ENCODE data around the gene MSI2. TPM values are rescaled to one million over a fixed set of nuclear protein-coding genes. Genes with fewer than 3 reads are reported as not detected.

The MSI2 gene
- total RNA-seq, 1 experiment from 2014 or later: 13.8 TPM

DNA sequence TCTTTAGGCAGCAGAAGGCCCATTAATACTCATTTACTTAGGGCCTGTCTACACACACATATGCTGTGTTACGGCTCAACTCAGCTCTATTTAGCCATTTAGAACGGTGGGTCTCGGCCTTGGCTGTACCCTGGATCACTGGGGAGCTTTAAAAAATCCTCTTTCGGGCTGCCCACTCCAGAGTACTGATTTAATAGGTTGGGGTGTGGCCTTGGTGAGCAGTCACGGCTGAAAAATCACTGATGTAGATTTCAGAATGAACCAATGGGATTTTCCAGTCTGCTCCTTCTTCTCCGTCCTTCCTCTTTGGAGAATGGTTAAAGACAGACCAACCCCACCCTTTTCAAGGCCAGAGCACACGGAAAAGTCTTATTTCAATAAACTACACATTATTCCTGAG lies 265.3 kb downstream of the MSI2 start:
- no peak for DNase-seq (ENCODE audit: low read depth)

GRCh38 chr17:57522042-57523005 lies 266.0 kb downstream of the MSI2 start:
- DNase-seq (ENCODE audit: low read depth): no peak

GRCh38 chr17:57523926-57524632 lies 267.8 kb downstream of the MSI2 start:
- DNase-seq (ENCODE audit: low read depth): no peak

DNA sequence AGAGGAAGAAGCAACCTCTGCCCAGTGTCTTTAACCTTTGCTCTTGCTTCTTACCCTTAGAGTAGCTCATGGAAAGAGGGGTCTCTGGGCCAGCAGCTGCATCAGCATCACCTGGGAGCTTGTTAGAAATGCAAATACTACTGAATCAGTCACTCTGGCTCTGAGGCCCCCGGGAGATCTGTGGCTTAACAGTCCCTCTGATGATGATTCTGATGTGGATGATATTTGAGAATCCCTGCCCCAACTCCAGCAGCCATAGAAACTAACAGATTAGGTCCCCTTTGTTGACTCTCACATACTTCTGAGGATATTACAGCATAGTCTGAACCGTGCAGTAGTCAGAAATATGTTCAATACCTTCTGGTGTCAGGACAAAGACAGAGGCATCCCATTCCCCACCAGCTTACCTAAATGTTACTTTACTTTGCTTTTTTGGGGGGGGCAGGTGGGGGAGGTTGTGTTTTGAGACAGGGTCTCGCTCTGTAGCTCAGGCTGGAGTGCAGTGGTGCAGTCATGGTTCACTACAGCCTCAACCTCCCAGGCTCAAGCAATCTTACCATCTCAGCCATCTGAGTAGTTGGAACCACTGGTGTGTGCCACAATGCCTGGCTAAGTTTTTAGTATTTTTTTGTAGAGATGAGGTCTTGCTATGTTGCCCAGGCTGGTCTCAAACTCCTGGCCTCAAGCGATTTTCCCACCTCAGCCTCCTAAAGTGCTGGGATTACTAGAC lies 268.7 kb downstream of the MSI2 start:
- no peak for DNase-seq (ENCODE audit: low read depth)

DNA sequence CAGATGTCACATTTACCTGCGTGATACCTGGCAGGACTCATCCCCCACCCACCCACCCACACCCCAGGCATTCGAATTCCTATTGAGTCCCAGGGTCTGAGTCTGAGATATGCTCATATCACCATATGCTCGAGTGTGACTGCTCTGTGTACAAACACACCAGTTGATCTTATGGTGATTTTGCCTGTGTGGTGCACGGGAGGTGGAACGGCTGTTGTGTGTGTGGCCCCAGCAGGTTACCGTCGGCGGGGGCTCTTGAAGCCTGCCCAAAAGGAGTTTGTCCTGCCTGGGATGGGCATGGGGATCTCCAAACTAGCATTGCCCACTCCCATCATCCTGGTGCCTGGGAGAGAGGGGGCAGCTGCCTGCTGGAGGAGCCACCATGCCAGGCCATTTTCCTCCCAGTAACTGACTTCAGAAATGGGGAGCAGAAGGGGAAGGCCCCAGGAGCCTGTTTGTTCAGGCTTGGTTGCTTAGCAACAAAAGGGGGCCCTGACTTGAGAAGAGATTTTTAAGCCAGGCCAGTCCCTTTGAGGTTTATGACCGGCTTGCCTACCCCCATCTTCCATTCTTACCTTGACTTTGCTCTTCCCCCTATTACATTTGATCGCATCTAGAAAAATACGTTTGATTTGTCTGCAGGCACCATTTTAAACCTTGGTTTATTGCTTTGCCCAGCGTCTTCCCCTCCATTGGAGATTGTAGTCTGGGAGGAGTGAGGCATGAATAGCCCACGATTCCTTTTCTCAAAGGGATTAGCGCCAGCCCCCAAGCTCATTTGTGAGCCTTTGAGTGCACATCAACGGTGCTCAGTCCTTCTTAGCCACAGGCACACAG lies 271.1 kb downstream of the MSI2 start:
- no peak for DNase-seq (ENCODE audit: low read depth)

- no peak for DNase-seq (ENCODE audit: low read depth)
Measured at GRCh38 chr17:57528058-57528451, 271.7 kb downstream of the MSI2 start.

DNA sequence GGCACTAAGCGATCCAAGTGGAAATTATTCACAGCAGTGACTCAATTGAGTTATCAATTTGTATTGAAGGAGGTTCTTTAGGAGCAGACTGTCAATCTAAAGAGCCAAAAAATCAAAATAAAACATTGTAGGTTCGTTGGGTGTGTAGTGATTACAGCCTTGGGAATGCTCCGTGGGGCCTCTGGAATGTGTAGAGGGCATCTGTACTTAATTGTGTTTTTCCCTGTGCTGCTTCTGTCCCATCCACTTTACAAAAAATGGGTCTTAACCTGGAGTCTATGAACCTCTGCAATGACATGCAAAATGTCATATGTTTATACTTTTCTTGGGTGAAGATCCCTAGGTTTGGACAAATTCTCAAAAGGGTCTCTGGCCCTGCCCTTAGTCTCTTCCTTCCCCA lies 273.7 kb downstream of the MSI2 start:
- no peak for DNase-seq (ENCODE audit: low read depth)

DNA sequence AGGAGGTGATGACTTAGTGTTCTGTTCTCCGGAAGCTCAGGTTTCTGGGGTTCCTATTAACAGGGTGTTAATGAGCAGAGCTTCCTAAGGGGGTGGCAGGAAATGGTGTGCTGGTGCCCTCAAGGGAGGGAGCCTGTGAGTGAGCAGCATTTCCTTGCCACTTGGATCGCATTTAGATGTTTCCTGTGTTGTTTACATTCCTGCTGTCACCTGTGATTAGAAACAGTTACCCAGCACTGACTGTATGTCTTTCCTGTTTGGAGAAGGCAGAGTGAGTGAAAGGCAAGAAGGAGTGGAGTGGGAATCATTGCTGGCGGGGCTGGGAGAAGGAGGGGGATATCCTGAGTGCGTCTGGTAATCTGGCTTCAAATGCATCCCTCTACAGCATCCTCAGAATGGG lies 274.2 kb downstream of the MSI2 start:
- no peak for DNase-seq (ENCODE audit: low read depth)

DNA sequence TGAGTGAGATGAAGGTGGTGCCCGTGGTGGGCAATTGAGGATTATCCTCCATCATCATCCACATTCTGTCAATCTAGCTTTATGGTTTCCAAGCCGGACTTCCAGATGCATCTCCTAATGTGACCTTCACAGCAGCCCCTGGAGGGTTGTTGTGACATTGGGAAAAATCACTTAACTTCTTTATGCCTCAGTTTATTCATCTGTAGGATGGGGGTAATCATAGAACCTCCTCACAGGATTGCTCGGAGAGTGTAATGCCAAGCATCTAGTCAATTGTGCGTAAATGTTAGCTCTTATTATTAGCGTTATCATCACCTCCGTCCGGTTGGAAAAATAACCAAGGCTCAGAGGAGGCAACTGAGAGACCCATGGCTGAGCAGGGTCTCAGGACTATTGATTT lies 274.8 kb downstream of the MSI2 start:
- no peak for DNase-seq (ENCODE audit: low read depth)

- DNase-seq (ENCODE audit: low read depth): no peak
Measured at GRCh38 chr17:57531648-57532504, 275.6 kb downstream of the MSI2 start.

- no peak for DNase-seq (ENCODE audit: low read depth)
Measured at GRCh38 chr17:57532556-57532955, 276.2 kb downstream of the MSI2 start.

DNA sequence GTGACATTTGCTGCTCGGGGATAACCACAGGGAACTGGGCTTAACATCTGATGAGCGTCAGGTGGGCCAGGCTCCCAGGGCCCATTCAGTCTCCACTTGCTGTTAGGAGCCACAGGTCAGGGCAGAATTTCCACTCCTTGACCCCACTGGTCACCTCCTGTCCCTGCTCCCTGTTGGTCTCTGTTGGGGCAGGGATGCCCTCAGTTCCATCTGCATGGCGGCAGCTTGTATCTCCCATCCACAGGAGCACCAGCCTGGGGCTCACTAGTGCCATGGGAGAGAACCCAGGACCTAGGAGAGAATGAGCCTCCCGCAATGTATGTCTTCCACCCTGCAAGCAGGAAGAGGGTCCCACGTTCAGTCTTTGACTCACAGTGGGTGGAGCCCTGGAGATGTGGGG lies 276.6 kb downstream of the MSI2 start:
- no peak for DNase-seq (ENCODE audit: low read depth)

DNA sequence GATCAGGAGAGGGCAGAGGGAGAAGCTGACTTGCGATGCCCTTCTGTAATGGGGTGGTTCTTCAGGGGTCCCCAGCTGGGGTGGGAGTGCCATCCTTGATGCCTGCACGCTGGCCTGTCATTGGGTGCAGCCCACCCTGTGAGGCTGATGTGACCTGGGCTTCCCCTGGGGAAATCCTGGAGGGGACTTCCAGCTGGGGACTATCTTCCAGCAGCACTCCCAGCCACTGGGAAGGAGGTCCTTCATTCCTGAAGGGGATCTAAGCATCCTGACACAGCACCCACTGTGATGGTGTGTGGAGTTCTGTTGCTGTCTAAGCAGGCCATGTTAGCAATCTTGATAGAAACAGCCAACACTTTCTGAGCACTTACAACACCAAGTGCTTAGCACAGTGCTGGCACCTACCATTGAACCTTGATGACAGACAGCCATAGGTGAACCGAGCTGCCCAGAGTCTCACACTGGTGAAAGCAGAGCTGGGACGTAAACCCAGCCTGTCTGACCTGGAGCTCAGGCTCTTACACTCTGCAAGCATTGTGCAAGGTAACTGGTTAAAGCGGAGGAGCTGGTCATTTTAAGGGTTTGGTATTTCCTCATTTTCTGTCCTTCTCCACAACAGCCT lies 277.5 kb downstream of the MSI2 start:
- DNase-seq (ENCODE audit: low read depth): no peak

DNA sequence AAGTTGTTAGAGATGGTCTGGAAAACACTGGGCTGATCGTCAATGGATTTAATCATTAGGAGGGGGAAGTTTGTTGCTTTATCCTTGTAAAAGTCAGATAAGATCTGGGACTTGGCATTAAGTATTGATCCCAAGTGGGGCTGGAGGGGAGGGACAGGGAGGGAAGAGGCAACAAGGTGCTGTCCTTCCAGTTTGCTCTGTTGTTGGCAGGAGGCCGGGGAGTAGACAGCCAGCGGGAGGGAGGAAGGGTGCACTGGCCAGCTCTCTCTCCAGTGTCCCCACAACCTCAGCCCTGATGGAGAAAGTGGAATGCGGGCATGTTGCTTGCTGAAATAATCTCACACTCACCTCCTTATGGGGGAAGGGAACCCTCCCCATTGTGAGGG lies 278.5 kb downstream of the MSI2 start:
- DNase-seq (ENCODE audit: low read depth): no peak

GRCh38 chr17:57535249-57535966 lies 279.1 kb downstream of the MSI2 start:
- DNase-seq (ENCODE audit: low read depth): no peak

GRCh38 chr17:57536289-57536688 lies 280.0 kb downstream of the MSI2 start:
- no peak for DNase-seq (ENCODE audit: low read depth)

DNA sequence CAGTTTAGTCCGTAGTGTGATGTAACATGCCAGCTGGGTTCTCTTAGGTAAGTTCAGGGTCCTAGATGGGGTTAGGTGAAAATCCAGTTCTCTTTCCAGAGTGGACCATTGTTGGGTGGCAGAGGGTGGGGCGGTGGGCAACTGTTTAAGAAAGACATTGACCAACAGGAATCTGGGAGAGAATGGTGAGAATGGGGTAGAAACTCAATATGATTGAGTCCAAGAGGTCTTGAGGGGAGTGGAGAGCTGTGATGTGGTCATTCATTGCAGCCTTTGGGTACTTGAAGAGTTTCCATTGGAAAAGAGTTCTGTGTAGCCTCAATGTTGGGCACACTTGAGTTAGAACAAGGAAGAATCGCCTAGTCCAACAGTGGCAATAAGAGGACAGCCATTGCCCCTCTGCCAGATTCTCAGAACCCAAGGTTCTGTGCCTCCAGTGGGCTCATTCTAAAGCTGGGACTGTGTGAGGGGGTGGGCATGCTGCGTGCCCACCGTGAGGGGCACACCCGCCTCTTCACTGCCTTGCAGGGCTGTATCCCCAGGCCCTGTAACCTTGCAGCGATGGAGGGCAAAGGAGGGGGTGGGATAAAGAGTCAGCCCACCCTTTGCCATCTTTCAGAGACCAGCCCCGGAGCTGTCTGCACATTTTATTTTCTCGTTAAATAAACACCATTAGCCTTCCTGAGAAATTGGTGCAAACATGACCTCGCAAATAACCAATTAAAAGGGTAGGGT lies 280.6 kb downstream of the MSI2 start:
- DNase-seq (ENCODE audit: low read depth): no peak

DNA sequence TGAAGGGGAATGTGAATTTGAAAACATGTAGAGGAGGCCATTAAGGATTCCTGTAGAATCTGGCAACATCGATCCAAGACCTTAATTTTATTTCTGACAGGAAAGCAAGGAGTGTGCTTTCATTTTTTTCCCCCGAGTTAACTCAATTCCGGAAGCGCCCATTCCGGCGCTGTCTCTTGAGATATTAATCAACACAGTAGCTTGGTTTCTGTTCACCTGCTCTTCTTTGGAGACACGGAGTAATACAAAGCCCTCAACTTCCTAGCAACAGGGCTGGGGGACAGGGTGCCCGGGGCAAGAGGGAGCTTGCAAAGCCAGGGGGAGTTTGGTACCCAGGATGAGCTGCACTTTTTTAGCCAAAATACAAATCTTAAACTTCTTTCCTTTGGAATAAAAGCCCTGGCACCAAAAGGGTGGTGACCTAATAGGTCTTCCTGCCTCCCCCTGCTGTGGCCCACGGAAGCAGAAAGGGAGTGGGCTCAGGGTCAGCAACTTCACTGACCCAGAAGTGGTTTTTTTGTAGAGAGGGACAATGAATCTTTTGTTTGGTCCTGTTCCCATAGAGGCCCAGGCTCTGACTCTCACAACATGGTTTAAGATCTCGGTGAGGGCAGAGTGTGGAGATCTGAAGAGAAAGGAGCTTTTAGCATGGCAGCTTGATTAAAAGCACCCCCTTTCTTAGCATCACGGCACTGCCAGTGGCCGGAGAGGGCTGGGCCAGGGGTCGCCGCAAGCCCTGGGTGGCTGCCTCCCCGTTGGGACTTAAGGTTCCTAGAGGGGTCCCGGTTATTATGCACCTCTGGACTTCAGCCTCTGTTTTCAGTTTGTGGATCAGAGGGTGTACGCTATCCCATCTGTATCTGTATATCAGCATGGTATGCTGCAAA lies 281.4 kb downstream of the MSI2 start:
- DNase-seq (ENCODE audit: low read depth): no peak
